Lung (tissue), 12 donors: ENCODE data around the gene ELF2. TPM values are rescaled to one million over a fixed set of nuclear protein-coding genes. Genes with fewer than 3 reads are reported as not detected.
"Not testable (repeated sequence)": the region's sequence is repeated elsewhere in the genome, so short reads cannot be mapped to it uniquely, and the experiment has no call there.

Experiments used
- ATAC-seq: fragments of 200-7000 bp; cut with Tn5 transposase; one replicate; pipeline ENCODE4 v1.9.1; 2020; ENCODE audit warnings: moderate number of reproducible peaks; ENCODE audit not compliant: insufficient read depth, low FRiP score
- DNase-seq, 3 donors: peaks; one replicate each; pipeline ENCODE4 v3.0.0-alpha.2; 2013 to 2017
- H3K27ac ChIP-seq, 2 donors: one replicate each; pipeline ENCODE4 v1.5.1; 2013; ENCODE audit warnings: mild to moderate bottlenecking in 2 of 2, moderate library complexity in 2 of 2, control low read depth in 1 of 2, inconsistent platforms in 1 of 2, low read depth in 1 of 2, low read length in 1 of 2
- H3K27me3 ChIP-seq, 3 donors: one replicate each; pipeline ENCODE4 v1.5.1; 2013; ENCODE audit warnings: low read length in 2 of 3; ENCODE audit not compliant: control insufficient read depth in 3 of 3, insufficient read depth in 3 of 3
- H3K36me3 ChIP-seq, 4 donors: one replicate each; pipeline ENCODE4 v1.5.1; 2013; ENCODE audit warnings: low read length in 4 of 4, mild to moderate bottlenecking in 1 of 4, moderate library complexity in 1 of 4; ENCODE audit not compliant: control insufficient read depth in 4 of 4, insufficient read depth in 4 of 4
- H3K4me1 ChIP-seq, 5 donors: one replicate each; pipeline ENCODE4 v1.5.1; 2013; ENCODE audit warnings: low read length in 5 of 5, mild to moderate bottlenecking in 2 of 5, moderate library complexity in 1 of 5; ENCODE audit not compliant: control insufficient read depth in 5 of 5, insufficient read depth in 5 of 5
- H3K4me3 ChIP-seq: one replicate; pipeline ENCODE4 v1.5.1; 2013; ENCODE audit warnings: mild to moderate bottlenecking, control low read depth, moderate library complexity
- H3K9ac ChIP-seq, 2 donors: one replicate each; pipeline ENCODE4 v1.5.1; 2013; ENCODE audit warnings: low read length in 2 of 2, control low read depth in 1 of 2; ENCODE audit not compliant: insufficient read depth in 1 of 2
- H3K9me3 ChIP-seq, 4 donors: one replicate each; pipeline ENCODE4 v1.5.1; 2013; ENCODE audit warnings: low read length in 3 of 4, mild to moderate bottlenecking in 1 of 4, moderate library complexity in 1 of 4; ENCODE audit not compliant: control insufficient read depth in 4 of 4, insufficient read depth in 3 of 4
- WGBS, 2 donors: extraction: QIAGEN DNeasy Blood & Tissue Kit; methylation state at CpG; one replicate each; pipeline ENCODE4 v1.1.7; 2013; 5-methylcytosine and 5-hydroxymethylcytosine counted together
- polyA plus RNA-seq, 2 donors: library from polyadenylated mRNA; stranded (reverse); fragments of 200-250 nt; gene quantifications; one replicate each; pipeline ENCODE4 v1.2.1, GENCODE V29; 2013
- total RNA-seq, 2 donors: library from RNA; depleted of rRNA in 1 of 2; stranded (reverse); fragments of >200 nt in 1 of 2; gene quantifications; one replicate each; pipeline ENCODE4 v1.2.1, GENCODE V29; 2014 to 2021
- TF ChIP-seq, protein P1 (sequence below): IDR thresholded peaks from 2 replicates; pipeline ENCODE4 v1.5.1; 2012; ENCODE audit warnings: mild to moderate bottlenecking; ENCODE audit errors: control extremely low read depth, extremely low read depth
- donor health status: control.
- donor health status: control.
- donor health status: Bipolar disorder and iron deficiency.
- donor health status: healthy.
- donor health status: DM: yes; HTN: yes; CAD: no.

The ELF2 gene
- total and polyA plus RNA-seq, 4 donors = 11.6 to 101 (median 28.7) TPM

- Histone ChIP-seq H3K27me3 (no peaks in the 10 kb centered on the region), H3K9me3 (no peaks in the 10 kb centered on the region), H3K4me1 (peaks cover 0 to 15% (median 10%) of the 10 kb centered on the region in 5 donors), H3K36me3 (peaks cover 0 to 7% (median under 1%) of the 10 kb centered on the region in 4 donors), H3K4me3 (no peak overlapping the region), H3K9ac (no peak overlapping the region), H3K27ac (no peak overlapping the region)
- TF ChIP-seq, protein P1, sequence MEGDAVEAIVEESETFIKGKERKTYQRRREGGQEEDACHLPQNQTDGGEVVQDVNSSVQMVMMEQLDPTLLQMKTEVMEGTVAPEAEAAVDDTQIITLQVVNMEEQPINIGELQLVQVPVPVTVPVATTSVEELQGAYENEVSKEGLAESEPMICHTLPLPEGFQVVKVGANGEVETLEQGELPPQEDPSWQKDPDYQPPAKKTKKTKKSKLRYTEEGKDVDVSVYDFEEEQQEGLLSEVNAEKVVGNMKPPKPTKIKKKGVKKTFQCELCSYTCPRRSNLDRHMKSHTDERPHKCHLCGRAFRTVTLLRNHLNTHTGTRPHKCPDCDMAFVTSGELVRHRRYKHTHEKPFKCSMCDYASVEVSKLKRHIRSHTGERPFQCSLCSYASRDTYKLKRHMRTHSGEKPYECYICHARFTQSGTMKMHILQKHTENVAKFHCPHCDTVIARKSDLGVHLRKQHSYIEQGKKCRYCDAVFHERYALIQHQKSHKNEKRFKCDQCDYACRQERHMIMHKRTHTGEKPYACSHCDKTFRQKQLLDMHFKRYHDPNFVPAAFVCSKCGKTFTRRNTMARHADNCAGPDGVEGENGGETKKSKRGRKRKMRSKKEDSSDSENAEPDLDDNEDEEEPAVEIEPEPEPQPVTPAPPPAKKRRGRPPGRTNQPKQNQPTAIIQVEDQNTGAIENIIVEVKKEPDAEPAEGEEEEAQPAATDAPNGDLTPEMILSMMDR = no peak
- DNase-seq (no peak), ATAC-seq (no peak)
- 59 to 76% methylated on average over 1 of the region's 1 CpG for WGBS, 2 donors
Measured at GRCh38 chr4:139077567-139078355, 99.3 kb downstream of the ELF2 start.

- H3K4me1 ChIP-seq = peaks cover 0 to 10% (median 3%) of the 10 kb centered on the region in 5 donors
- 57 to 84% methylated on average over 1 of the region's 1 CpG for WGBS, 2 donors
- no peaks in the 10 kb centered on the region for H3K9me3 ChIP-seq
- TF ChIP-seq, protein P1 = no peak
- H3K4me3 ChIP-seq = no peak overlapping the region
- no peaks in the 10 kb centered on the region for H3K27me3 ChIP-seq
- H3K9ac ChIP-seq = no peak overlapping the region
- H3K27ac ChIP-seq = peak overlapping the region in 1 of 2 donors; percentile 40
- ATAC-seq (no peak), DNase-seq (no peak)
- peaks cover 3 to 13% (median 4%) of the 10 kb centered on the region in 4 donors for H3K36me3 ChIP-seq
Measured at GRCh38 chr4:139076016-139076744, 100.8 kb downstream of the ELF2 start.

- no peaks in the 10 kb centered on the region for H3K9me3 ChIP-seq
- no peak overlapping the region for H3K27ac ChIP-seq
- H3K4me1 ChIP-seq = no peaks in the 10 kb centered on the region
- DNase-seq (no peak), ATAC-seq (no peak)
- TF ChIP-seq, protein P1 = no peak
- H3K27me3 ChIP-seq = no peaks in the 10 kb centered on the region
- H3K9ac ChIP-seq = no peak overlapping the region
- H3K4me3 ChIP-seq = no peak overlapping the region
- H3K36me3 ChIP-seq = peaks cover 10 to 28% (median 19%) of the 10 kb centered on the region in 4 donors
- 96% methylated on average over 3 of the region's 3 CpGs for WGBS, 2 donors
Measured at GRCh38 chr4:139060591-139060990, 116.4 kb downstream of the ELF2 start.

DNA sequence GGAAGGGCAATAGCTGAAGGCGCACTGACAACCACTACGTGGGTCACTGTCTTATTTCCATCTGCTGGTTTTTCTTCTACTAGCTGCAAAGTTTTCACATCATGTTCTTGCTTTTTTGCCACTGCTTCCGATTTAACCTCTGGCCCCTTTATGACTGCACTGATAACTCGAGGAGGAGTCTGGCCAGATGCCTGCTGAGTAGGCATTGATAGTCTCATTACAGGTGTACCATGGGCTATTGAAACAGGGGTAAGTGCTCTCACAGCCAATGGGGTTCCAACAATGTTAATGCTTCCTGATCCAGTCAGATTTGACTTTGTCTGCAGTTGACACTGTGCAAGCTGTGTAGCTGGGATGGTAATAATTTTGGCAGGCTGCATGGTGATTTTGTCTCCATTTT, 118.0 kb downstream of the ELF2 start:
- H3K27ac ChIP-seq, H3K4me1 ChIP-seq, ATAC-seq, DNase-seq, H3K27me3 ChIP-seq, H3K9me3 ChIP-seq, H3K9ac ChIP-seq, H3K4me3 ChIP-seq: not testable (repeated sequence)
- peaks cover 8 to 25% (median 17%) of the 10 kb centered on the region in 4 donors for H3K36me3 ChIP-seq
- WGBS, 2 donors = 73 to 86% methylated on average over 4 of the region's 4 CpGs
